HG03025 (cell line): ENCODE data around the gene NR4A1.

ENCODE experiments used
- ATAC-seq: cut with Tn5 transposase; IDR thresholded peaks from one replicate; pipeline ENCODE4 v1.9.1; 2021; ENCODE audit warnings: mild to moderate bottlenecking, moderate library complexity; ENCODE audit not compliant: unreplicated experiment, low FRiP score

NR4A1 gene

GRCh38 chr12:52056801-52057637 is 5.8 kb downstream of the NR4A1 start:
- no peak for ATAC-seq

- ATAC-seq, result no peak
These were observed 6.7 kb downstream of the NR4A1 start for GRCh38 chr12:52057638-52058576.

- ATAC-seq, result no peak
These were observed 7.6 kb downstream of the NR4A1 start for GRCh38 chr12:52058631-52059361.

- no peak for ATAC-seq
These were observed 8.6 kb downstream of the NR4A1 start for GRCh38 chr12:52059582-52060497.

GRCh38 chr12:52060498-52061177 is 9.4 kb downstream of the NR4A1 start:
- ATAC-seq, result no peak

- ATAC-seq, result no peak
These were observed 10.4 kb downstream of the NR4A1 start for GRCh38 chr12:52061470-52062166.

GRCh38 chr12:52062167-52063081 is 11.2 kb downstream of the NR4A1 start:
- ATAC-seq, result no peak

GRCh38 chr12:52063082-52063924 is 12.1 kb downstream of the NR4A1 start:
- ATAC-seq, result no peak

GRCh38 chr12:52063981-52064649 is 12.9 kb downstream of the NR4A1 start:
- no peak for ATAC-seq

GRCh38 chr12:52066346-52067080 is 15.3 kb downstream of the NR4A1 start:
- ATAC-seq, result no peak

GRCh38 chr12:52067081-52067374 is 15.8 kb downstream of the NR4A1 start:
- no peak for ATAC-seq

- ATAC-seq, result peak; percentile 92
These were observed 18.3 kb downstream of the NR4A1 start, which contains the start of gene ATG101 for GRCh38 chr12:52069327-52070184. TSS of gene ATG101 (plus strand) at chr12:52069978. CDS start at chr12:52073651, 3,673 bp downstream.

- peak; percentile 9 for ATAC-seq
These were observed 19.1 kb downstream of the NR4A1 start for GRCh38 chr12:52070185-52070925.
